SK-N-SH (cell line): Measurements from ENCODE around the gene NRG3.

ENCODE experiments used
- CTCF ChIP-seq: fragments of 200-600 bp; sonication (generic); IDR thresholded peaks from 2 replicates; pipeline ENCODE4 v1.6.1; 2017; ENCODE audit warnings: antibody characterized with exemption, mild to moderate bottlenecking, moderate library complexity
- ELF1 ChIP-seq: IDR thresholded peaks from 2 replicates; pipeline ENCODE4 v1.4.0; 2012
- EP300 ChIP-seq, 2 experiments: IDR thresholded peaks; 2 replicates each; pipeline versions ENCODE4 v1.4.0 to v1.6.1; 2012; ENCODE audit warnings: borderline replicate concordance in 1 of 2, low read depth in 1 of 2, low read length in 1 of 2
- EZH2phosphoT487 ChIP-seq: fragments of 200-600 bp; sonication (generic); IDR thresholded peaks from 2 replicates; pipeline ENCODE4 v1.6.1; 2017; ENCODE audit warnings: low read depth, mixed run types, mild to moderate bottlenecking, antibody characterized with exemption, moderate library complexity, borderline replicate concordance
- POLR2AphosphoS5 ChIP-seq: IDR thresholded peaks from 2 replicates; pipeline ENCODE4 v1.6.1; 2012; ENCODE audit warnings: low read depth, low read length
- RAD21 ChIP-seq: IDR thresholded peaks from 2 replicates; pipeline ENCODE4 v1.6.1; 2012; ENCODE audit warnings: mild to moderate bottlenecking, low read length
- SIN3A ChIP-seq: IDR thresholded peaks from 2 replicates; pipeline ENCODE4 v1.6.1; 2012; ENCODE audit warnings: low read depth, mild to moderate bottlenecking, low read length, moderate library complexity, borderline replicate concordance
- TEAD4 ChIP-seq: IDR thresholded peaks from 2 replicates; pipeline ENCODE4 v1.4.0; 2012; ENCODE audit warnings: mild to moderate bottlenecking, borderline replicate concordance; ENCODE audit not compliant: insufficient read depth
- USF2 ChIP-seq: fragments of 150-350 bp; IDR thresholded peaks from 2 replicates; pipeline ENCODE4 v1.6.1; 2017; ENCODE audit warnings: antibody characterized with exemption, low read length, low read depth, borderline replicate concordance
- YY1 ChIP-seq: IDR thresholded peaks from 2 replicates; pipeline ENCODE4 v1.4.0; 2012; ENCODE audit warnings: low read depth, mild to moderate bottlenecking
- TF ChIP-seq, protein P1 (sequence below): IDR thresholded peaks from 2 replicates; pipeline ENCODE4 v1.6.1; 2012; ENCODE audit warnings: mild to moderate bottlenecking, low read depth, low read length, moderate library complexity
- TF ChIP-seq, protein P2 (sequence below): IDR thresholded peaks from 2 replicates; pipeline ENCODE4 v1.4.0; 2012; ENCODE audit warnings: low read depth, borderline replicate concordance
- TF ChIP-seq, protein P3 (sequence below): IDR thresholded peaks from 2 replicates; pipeline ENCODE4 v1.4.0; 2012; ENCODE audit warnings: low read depth, borderline replicate concordance
- TF ChIP-seq, protein P4 (sequence below): IDR thresholded peaks from 2 replicates; pipeline ENCODE4 v1.4.0; 2012; ENCODE audit warnings: low read depth

DNA sequence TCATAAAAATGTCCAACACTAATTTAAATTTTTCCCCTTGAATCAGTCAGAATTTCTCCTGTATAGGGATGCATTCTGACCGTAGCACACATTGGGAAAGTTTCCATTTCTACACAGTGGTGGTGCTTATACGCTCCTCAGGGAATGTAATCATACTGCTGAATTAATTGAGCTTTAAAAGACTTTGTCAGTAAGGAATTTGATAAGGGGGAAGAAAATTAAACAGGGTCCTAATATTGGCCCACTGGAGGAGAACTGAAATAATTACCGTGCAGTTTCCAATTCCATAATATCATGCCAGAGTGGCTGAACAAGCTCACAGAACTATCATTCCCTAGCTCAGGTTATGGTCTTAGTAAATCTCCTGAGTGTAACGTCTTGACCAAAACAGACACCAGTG, 1041.9 kb downstream of the NRG3 start:
- TF ChIP-seq RAD21 (no peak), CTCF (no peak), EZH2phosphoT487 (no peak), EP300 (IDR thresholded peaks at IDR 0.05; ENCODE audit: borderline replicate concordance in 1 of 2, low read depth in 1 of 2, low read length in 1 of 2) (no peak), USF2 (no peak), SIN3A (no peak), YY1 (no peak), POLR2AphosphoS5 (no peak), ELF1 (no peak), TEAD4 (no peak)
- TF ChIP-seq, protein P1, sequence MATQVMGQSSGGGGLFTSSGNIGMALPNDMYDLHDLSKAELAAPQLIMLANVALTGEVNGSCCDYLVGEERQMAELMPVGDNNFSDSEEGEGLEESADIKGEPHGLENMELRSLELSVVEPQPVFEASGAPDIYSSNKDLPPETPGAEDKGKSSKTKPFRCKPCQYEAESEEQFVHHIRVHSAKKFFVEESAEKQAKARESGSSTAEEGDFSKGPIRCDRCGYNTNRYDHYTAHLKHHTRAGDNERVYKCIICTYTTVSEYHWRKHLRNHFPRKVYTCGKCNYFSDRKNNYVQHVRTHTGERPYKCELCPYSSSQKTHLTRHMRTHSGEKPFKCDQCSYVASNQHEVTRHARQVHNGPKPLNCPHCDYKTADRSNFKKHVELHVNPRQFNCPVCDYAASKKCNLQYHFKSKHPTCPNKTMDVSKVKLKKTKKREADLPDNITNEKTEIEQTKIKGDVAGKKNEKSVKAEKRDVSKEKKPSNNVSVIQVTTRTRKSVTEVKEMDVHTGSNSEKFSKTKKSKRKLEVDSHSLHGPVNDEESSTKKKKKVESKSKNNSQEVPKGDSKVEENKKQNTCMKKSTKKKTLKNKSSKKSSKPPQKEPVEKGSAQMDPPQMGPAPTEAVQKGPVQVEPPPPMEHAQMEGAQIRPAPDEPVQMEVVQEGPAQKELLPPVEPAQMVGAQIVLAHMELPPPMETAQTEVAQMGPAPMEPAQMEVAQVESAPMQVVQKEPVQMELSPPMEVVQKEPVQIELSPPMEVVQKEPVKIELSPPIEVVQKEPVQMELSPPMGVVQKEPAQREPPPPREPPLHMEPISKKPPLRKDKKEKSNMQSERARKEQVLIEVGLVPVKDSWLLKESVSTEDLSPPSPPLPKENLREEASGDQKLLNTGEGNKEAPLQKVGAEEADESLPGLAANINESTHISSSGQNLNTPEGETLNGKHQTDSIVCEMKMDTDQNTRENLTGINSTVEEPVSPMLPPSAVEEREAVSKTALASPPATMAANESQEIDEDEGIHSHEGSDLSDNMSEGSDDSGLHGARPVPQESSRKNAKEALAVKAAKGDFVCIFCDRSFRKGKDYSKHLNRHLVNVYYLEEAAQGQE: no peak
- TF ChIP-seq, protein P2, sequence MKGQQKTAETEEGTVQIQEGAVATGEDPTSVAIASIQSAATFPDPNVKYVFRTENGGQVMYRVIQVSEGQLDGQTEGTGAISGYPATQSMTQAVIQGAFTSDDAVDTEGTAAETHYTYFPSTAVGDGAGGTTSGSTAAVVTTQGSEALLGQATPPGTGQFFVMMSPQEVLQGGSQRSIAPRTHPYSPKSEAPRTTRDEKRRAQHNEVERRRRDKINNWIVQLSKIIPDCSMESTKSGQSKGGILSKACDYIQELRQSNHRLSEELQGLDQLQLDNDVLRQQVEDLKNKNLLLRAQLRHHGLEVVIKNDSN: no peak
- TF ChIP-seq, protein P3, sequence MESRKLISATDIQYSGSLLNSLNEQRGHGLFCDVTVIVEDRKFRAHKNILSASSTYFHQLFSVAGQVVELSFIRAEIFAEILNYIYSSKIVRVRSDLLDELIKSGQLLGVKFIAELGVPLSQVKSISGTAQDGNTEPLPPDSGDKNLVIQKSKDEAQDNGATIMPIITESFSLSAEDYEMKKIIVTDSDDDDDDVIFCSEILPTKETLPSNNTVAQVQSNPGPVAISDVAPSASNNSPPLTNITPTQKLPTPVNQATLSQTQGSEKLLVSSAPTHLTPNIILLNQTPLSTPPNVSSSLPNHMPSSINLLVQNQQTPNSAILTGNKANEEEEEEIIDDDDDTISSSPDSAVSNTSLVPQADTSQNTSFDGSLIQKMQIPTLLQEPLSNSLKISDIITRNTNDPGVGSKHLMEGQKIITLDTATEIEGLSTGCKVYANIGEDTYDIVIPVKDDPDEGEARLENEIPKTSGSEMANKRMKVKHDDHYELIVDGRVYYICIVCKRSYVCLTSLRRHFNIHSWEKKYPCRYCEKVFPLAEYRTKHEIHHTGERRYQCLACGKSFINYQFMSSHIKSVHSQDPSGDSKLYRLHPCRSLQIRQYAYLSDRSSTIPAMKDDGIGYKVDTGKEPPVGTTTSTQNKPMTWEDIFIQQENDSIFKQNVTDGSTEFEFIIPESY: no peak
- TF ChIP-seq, protein P4, sequence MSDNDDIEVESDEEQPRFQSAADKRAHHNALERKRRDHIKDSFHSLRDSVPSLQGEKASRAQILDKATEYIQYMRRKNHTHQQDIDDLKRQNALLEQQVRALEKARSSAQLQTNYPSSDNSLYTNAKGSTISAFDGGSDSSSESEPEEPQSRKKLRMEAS: no peak
